ENCODE data around the gene CA5B. TPM values are rescaled to one million over a fixed set of nuclear protein-coding genes. Genes with fewer than 3 reads are reported as not detected.

Gene CA5B
- total and polyA plus RNA-seq, 7 experiments from 2014 or later = 16.4 to 64.6 (median 50.1) TPM

Other genes with a start within 250 kb of the CA5B start
- 1 to 10 TPM in 1 of 5 experiments, under 1 TPM in 2, not detected in 2; 0.49 to 4.6 (median 0.70) TPM for gene PIR, start 244.9 kb upstream of the CA5B start, total RNA-seq
- gene PIR, start 244.9 kb upstream of the CA5B start, polyA plus RNA-seq = not detected
- gene BMX, start 237.5 kb upstream of the CA5B start, total RNA-seq = not detected
- not detected for gene BMX, start 237.5 kb upstream of the CA5B start, polyA plus RNA-seq
- gene ACE2, start 137.3 kb upstream of the CA5B start, total RNA-seq = not detected
- gene ACE2, start 137.3 kb upstream of the CA5B start, polyA plus RNA-seq = not detected
- gene CLTRN, start 73.5 kb upstream of the CA5B start, total RNA-seq = under 1 TPM in 4 of 5 experiments, not detected in 1; 0.32 to 0.81 (median 0.54) TPM
- under 1 TPM; 0.13 to 0.60 TPM for gene CLTRN, start 73.5 kb upstream of the CA5B start, polyA plus RNA-seq
- 10 to 100 TPM; 20.8 to 31.7 (median 25.4) TPM for gene ZRSR2, start 52.2 kb downstream of the CA5B start, total RNA-seq
- 10 to 100 TPM; 24.7 to 46.0 TPM for gene ZRSR2, start 52.2 kb downstream of the CA5B start, polyA plus RNA-seq
- gene AP1S2, start 116.5 kb downstream of the CA5B start, total RNA-seq = 10 to 100 TPM; 21.2 to 75.8 (median 25.4) TPM
- gene AP1S2, start 116.5 kb downstream of the CA5B start, polyA plus RNA-seq = 10 to 100 TPM; 24.4 to 31.4 TPM